GM23338 (cell line): ENCODE data around the gene SPPL2C. TPM values are rescaled to one million over a fixed set of nuclear protein-coding genes. Genes with fewer than 3 reads are reported as not detected.

Source experiments
- ATAC-seq: fragments of 200-7000 bp; cut with Tn5 transposase; 3 replicates; pipeline ENCODE4 v1.9.1; 2020
- DNase-seq: peaks from one replicate; pipeline ENCODE4 v3.0.0-alpha.2; 2015; ENCODE audit warnings: low spot score
- H2AFZ ChIP-seq: fragments of 200-600 bp; sonication (generic); 2 replicates; pipeline ENCODE4 v1.8.0; 2016; ENCODE audit warnings: antibody characterized with exemption, mild to moderate bottlenecking, moderate library complexity
- H3F3A ChIP-seq: fragments of 200-600 bp; sonication (generic); replicated peaks from 2 replicates; pipeline ENCODE4 v1.8.0; 2017; ENCODE audit warnings: antibody characterized with exemption, mixed run types, low read depth
- H3K27ac ChIP-seq: fragments of 200-600 bp; sonication (generic); 2 replicates; pipeline ENCODE4 v1.6.1; 2016; ENCODE audit warnings: low read depth
- H3K27me3 ChIP-seq: fragments of 200-600 bp; sonication (generic); 2 replicates; pipeline ENCODE4 v1.8.0; 2016; ENCODE audit warnings: mild to moderate bottlenecking, mixed run types, moderate library complexity; ENCODE audit not compliant: insufficient read depth
- H3K36me3 ChIP-seq: fragments of 200-600 bp; sonication (generic); 2 replicates; pipeline ENCODE4 v1.8.0; 2016; ENCODE audit warnings: mild to moderate bottlenecking; ENCODE audit not compliant: insufficient read depth
- H3K4me1 ChIP-seq: fragments of 200-600 bp; sonication (generic); 2 replicates; pipeline ENCODE4 v1.8.0; 2016; ENCODE audit warnings: mild to moderate bottlenecking, moderate library complexity; ENCODE audit not compliant: insufficient read depth
- H3K4me2 ChIP-seq: fragments of 200-600 bp; sonication (generic); 2 replicates; pipeline ENCODE4 v1.7.1; 2017; ENCODE audit warnings: mixed run types
- H3K4me3 ChIP-seq: fragments of 200-600 bp; sonication (generic); 2 replicates; pipeline ENCODE4 v1.6.1; 2016; ENCODE audit warnings: mixed run types
- H3K79me2 ChIP-seq: fragments of 200-600 bp; sonication (generic); replicated peaks from 2 replicates; pipeline ENCODE4 v1.8.0; 2017; ENCODE audit warnings: mild to moderate bottlenecking; ENCODE audit not compliant: insufficient read depth
- H3K9me2 ChIP-seq: fragments of 200-600 bp; sonication (generic); 2 replicates; pipeline ENCODE4 v1.8.0; 2017; ENCODE audit not compliant: insufficient read depth
- H4K20me1 ChIP-seq: fragments of 200-600 bp; sonication (generic); replicated peaks from 2 replicates; pipeline ENCODE4 v1.8.0; 2017; ENCODE audit warnings: mild to moderate bottlenecking; ENCODE audit not compliant: insufficient read depth
- H3K27ac Mint-ChIP-seq: 2 replicates; pipeline ENCODE4 v1.8.0; 2020; ENCODE audit warnings: inconsistent platforms, mild to moderate bottlenecking, moderate library complexity, mixed read lengths
- H3K27me3 Mint-ChIP-seq: 3 replicates; pipeline ENCODE4 v1.8.0; 2022; ENCODE audit warnings: low read depth, mild to moderate bottlenecking, moderate library complexity, mixed read lengths, inconsistent platforms; ENCODE audit not compliant: insufficient read depth, poor library complexity
- H3K36me3 Mint-ChIP-seq: 3 replicates; pipeline ENCODE4 v1.8.0; 2021; ENCODE audit warnings: low read depth, mild to moderate bottlenecking, inconsistent platforms, moderate library complexity, mixed read lengths
- H3K4me1 Mint-ChIP-seq: 3 replicates; pipeline ENCODE4 v1.8.0; 2020; ENCODE audit warnings: mild to moderate bottlenecking, inconsistent platforms, mixed read lengths
- H3K4me3 Mint-ChIP-seq: 3 replicates; pipeline ENCODE4 v1.8.0; 2021; ENCODE audit warnings: moderate library complexity, mild to moderate bottlenecking, inconsistent platforms, mixed read lengths
- H3K9me3 Mint-ChIP-seq: 3 replicates; pipeline ENCODE4 v1.8.0; 2020; ENCODE audit warnings: moderate library complexity, mild to moderate bottlenecking, inconsistent platforms, mixed read lengths
- CREB1 ChIP-seq: fragments of 250-450 bp; sonication (Bioruptor Pico); IDR thresholded peaks from 2 replicates; pipeline ENCODE4 v1.5.0; 2020; ENCODE audit warnings: low read depth, mild to moderate bottlenecking, moderate library complexity
- EZH2 ChIP-seq: fragments of 200-600 bp; sonication (generic); IDR thresholded peaks from one replicate; pipeline ENCODE4 v1.8.0; 2017; ENCODE audit warnings: antibody characterized with exemption, mild to moderate bottlenecking, low read depth; ENCODE audit not compliant: unreplicated experiment
- EZH2phosphoT487 ChIP-seq: fragments of 200-600 bp; sonication (generic); IDR thresholded peaks from one replicate; pipeline ENCODE4 v1.8.1; 2018; ENCODE audit warnings: antibody characterized with exemption; ENCODE audit not compliant: unreplicated experiment
- JUNB ChIP-seq: IDR thresholded peaks from one replicate; pipeline ENCODE4 v1.6.1; 2016; ENCODE audit warnings: antibody characterized with exemption; ENCODE audit not compliant: unreplicated experiment
- NANOG ChIP-seq: IDR thresholded peaks from 2 replicates; pipeline ENCODE4 v1.6.1; 2016; ENCODE audit warnings: antibody characterized with exemption, borderline replicate concordance
- POLR2AphosphoS5 ChIP-seq: IDR thresholded peaks from 2 replicates; pipeline ENCODE4 v1.6.1; 2016; ENCODE audit warnings: antibody characterized with exemption, low read depth
- STAT1 ChIP-seq: IDR thresholded peaks from one replicate; pipeline ENCODE4 v1.6.1; 2016; ENCODE audit warnings: antibody characterized with exemption; ENCODE audit not compliant: unreplicated experiment
- ZNF114 ChIP-seq: fragments of 250-450 bp; sonication (Bioruptor Pico); IDR thresholded peaks from 2 replicates; pipeline ENCODE4 v1.5.0; 2020; ENCODE audit warnings: mild to moderate bottlenecking, moderate library complexity
- ZNF331 ChIP-seq: fragments of 250-450 bp; sonication (Bioruptor Pico); IDR thresholded peaks from 2 replicates; pipeline ENCODE4 v1.5.0; 2020; ENCODE audit warnings: low read depth, mild to moderate bottlenecking, moderate library complexity
- polyA plus RNA-seq: library from polyadenylated mRNA; unstranded; fragments of >200 nt; fragmentation: Nextera tagmentation; extraction: Ambion mirVana; gene quantifications from 2 replicates; pipeline ENCODE4 v1.2.1, GENCODE V29; 2016
- total RNA-seq: library from RNA; depleted of rRNA; stranded (reverse); fragments of >200 nt; shearing (Covaris generic); gene quantifications from 2 replicates; pipeline ENCODE4 v1.2.3, GENCODE V29; 2014
- TF ChIP-seq, protein P1 (sequence below): IDR thresholded peaks from one replicate; pipeline ENCODE4 v1.6.1; 2018; ENCODE audit warnings: antibody characterized with exemption; ENCODE audit not compliant: unreplicated experiment
- TF ChIP-seq, protein P2 (sequence below), 2 experiments: fragments of 200-600 bp in 1 of 2; sonication (generic) in 1 of 2; conservative IDR thresholded peaks; 2 replicates each; pipeline versions ENCODE4 v1.5.1 to v1.6.1; 2016 to 2017; ENCODE audit warnings: antibody characterized with exemption in 2 of 2, low read depth in 2 of 2, mild to moderate bottlenecking in 2 of 2, moderate library complexity in 1 of 2
- TF ChIP-seq, protein P3 (sequence below): IDR thresholded peaks from 2 replicates; pipeline ENCODE4 v1.6.1; 2016; ENCODE audit warnings: antibody characterized with exemption
- TF ChIP-seq, protein P4 (sequence below): fragments of 250-450 bp; sonication (Bioruptor Pico); IDR thresholded peaks from 2 replicates; pipeline ENCODE4 v1.5.0; 2020; ENCODE audit warnings: mild to moderate bottlenecking, moderate library complexity

The SPPL2C gene
- total and polyA plus RNA-seq, 2 experiments from 2014 or later, result 0.14 TPM; not detected in 1

DNA sequence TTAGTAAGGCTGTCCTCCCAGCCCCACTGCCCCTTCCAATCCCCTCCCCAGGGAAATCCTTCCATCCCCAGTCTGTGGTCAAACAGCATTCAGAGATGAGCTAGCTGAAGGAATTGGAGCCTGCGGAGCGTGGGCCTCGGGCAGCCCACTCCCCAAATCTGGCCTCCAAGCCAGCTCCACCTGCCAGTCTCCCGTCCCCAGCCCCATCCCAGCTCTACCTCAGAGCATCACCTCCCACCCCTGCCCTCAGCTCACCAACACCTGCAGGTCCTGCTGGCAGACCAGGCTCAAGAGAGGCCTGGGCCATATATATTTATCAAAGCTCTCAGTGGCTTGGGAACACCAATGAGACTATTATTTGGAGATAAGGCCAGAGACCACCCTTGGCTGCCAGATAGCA lies 5.2 kb upstream of the SPPL2C start (continued):
- TF ChIP-seq, protein P1, sequence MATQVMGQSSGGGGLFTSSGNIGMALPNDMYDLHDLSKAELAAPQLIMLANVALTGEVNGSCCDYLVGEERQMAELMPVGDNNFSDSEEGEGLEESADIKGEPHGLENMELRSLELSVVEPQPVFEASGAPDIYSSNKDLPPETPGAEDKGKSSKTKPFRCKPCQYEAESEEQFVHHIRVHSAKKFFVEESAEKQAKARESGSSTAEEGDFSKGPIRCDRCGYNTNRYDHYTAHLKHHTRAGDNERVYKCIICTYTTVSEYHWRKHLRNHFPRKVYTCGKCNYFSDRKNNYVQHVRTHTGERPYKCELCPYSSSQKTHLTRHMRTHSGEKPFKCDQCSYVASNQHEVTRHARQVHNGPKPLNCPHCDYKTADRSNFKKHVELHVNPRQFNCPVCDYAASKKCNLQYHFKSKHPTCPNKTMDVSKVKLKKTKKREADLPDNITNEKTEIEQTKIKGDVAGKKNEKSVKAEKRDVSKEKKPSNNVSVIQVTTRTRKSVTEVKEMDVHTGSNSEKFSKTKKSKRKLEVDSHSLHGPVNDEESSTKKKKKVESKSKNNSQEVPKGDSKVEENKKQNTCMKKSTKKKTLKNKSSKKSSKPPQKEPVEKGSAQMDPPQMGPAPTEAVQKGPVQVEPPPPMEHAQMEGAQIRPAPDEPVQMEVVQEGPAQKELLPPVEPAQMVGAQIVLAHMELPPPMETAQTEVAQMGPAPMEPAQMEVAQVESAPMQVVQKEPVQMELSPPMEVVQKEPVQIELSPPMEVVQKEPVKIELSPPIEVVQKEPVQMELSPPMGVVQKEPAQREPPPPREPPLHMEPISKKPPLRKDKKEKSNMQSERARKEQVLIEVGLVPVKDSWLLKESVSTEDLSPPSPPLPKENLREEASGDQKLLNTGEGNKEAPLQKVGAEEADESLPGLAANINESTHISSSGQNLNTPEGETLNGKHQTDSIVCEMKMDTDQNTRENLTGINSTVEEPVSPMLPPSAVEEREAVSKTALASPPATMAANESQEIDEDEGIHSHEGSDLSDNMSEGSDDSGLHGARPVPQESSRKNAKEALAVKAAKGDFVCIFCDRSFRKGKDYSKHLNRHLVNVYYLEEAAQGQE, result no peak
- TF ChIP-seq STAT1 (no peak), JUNB (no peak)

DNA sequence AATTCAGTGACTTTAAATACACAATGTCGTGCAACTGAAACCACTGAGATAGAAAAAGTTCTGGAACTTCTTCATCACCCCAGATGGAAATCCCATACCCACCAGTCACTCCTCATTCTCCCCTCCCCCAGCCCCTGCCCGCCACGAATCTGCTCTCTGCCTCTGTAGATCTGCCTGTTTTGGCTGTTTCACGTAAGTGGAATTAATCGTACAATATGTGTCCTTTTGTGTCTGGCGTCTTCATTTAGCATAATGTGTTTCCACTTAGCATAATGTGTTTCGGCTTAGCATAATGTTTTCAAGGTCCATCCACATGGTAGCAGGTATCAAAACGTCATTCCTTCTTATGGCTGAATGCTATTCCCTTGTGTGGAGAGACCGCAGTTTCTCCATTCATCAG lies 3.5 kb upstream of the SPPL2C start:
- H3K4me1 ChIP-seq, result no peaks in the 10 kb centered on the region
- H3K27me3 Mint-ChIP-seq, result peaks cover 10% of the 10 kb centered on the region
- no peaks in the 10 kb centered on the region for H3K36me3 Mint-ChIP-seq
- H3K27ac Mint-ChIP-seq, result no peak overlapping the region
- no peak overlapping the region for H3K27ac ChIP-seq
- no peaks in the 10 kb centered on the region for H3K79me2 ChIP-seq
- H3K36me3 ChIP-seq, result no peaks in the 10 kb centered on the region
- no peak overlapping the region for H3K4me3 ChIP-seq
- DNase-seq, result no peak
- H2AFZ ChIP-seq, result no peak overlapping the region
- H3K27me3 ChIP-seq, result no peaks in the 10 kb centered on the region
- ATAC-seq, result no peak
- no peaks in the 10 kb centered on the region; the same call in 2 of the 3 replicates for H3K4me1 Mint-ChIP-seq
- no peaks in the 10 kb centered on the region for H3F3A ChIP-seq
- no peaks in the 10 kb centered on the region for H3K9me2 ChIP-seq
- no peaks in the 10 kb centered on the region for H4K20me1 ChIP-seq
- H3K9me3 Mint-ChIP-seq, result no peaks in the 10 kb centered on the region
- no peak overlapping the region for H3K4me2 ChIP-seq
- H3K4me3 Mint-ChIP-seq, result no peak overlapping the region
- TF ChIP-seq EZH2, result no peak
- no peak for TF ChIP-seq ZNF114 (CRISPR knock-in tag)
- TF ChIP-seq, protein P2, sequence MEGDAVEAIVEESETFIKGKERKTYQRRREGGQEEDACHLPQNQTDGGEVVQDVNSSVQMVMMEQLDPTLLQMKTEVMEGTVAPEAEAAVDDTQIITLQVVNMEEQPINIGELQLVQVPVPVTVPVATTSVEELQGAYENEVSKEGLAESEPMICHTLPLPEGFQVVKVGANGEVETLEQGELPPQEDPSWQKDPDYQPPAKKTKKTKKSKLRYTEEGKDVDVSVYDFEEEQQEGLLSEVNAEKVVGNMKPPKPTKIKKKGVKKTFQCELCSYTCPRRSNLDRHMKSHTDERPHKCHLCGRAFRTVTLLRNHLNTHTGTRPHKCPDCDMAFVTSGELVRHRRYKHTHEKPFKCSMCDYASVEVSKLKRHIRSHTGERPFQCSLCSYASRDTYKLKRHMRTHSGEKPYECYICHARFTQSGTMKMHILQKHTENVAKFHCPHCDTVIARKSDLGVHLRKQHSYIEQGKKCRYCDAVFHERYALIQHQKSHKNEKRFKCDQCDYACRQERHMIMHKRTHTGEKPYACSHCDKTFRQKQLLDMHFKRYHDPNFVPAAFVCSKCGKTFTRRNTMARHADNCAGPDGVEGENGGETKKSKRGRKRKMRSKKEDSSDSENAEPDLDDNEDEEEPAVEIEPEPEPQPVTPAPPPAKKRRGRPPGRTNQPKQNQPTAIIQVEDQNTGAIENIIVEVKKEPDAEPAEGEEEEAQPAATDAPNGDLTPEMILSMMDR (conservative IDR thresholded peaks at IDR 0.05; ENCODE audit: low read depth in 2 of 2), result no peak
- TF ChIP-seq POLR2AphosphoS5, result no peak
- TF ChIP-seq EZH2phosphoT487, result no peak
- no peak for TF ChIP-seq JUNB
- no peak for TF ChIP-seq ZNF331
- TF ChIP-seq, protein P3, sequence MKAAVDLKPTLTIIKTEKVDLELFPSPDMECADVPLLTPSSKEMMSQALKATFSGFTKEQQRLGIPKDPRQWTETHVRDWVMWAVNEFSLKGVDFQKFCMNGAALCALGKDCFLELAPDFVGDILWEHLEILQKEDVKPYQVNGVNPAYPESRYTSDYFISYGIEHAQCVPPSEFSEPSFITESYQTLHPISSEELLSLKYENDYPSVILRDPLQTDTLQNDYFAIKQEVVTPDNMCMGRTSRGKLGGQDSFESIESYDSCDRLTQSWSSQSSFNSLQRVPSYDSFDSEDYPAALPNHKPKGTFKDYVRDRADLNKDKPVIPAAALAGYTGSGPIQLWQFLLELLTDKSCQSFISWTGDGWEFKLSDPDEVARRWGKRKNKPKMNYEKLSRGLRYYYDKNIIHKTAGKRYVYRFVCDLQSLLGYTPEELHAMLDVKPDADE, result no peak
- no peak for TF ChIP-seq NANOG
- TF ChIP-seq STAT1, result no peak
- TF ChIP-seq, protein P4, sequence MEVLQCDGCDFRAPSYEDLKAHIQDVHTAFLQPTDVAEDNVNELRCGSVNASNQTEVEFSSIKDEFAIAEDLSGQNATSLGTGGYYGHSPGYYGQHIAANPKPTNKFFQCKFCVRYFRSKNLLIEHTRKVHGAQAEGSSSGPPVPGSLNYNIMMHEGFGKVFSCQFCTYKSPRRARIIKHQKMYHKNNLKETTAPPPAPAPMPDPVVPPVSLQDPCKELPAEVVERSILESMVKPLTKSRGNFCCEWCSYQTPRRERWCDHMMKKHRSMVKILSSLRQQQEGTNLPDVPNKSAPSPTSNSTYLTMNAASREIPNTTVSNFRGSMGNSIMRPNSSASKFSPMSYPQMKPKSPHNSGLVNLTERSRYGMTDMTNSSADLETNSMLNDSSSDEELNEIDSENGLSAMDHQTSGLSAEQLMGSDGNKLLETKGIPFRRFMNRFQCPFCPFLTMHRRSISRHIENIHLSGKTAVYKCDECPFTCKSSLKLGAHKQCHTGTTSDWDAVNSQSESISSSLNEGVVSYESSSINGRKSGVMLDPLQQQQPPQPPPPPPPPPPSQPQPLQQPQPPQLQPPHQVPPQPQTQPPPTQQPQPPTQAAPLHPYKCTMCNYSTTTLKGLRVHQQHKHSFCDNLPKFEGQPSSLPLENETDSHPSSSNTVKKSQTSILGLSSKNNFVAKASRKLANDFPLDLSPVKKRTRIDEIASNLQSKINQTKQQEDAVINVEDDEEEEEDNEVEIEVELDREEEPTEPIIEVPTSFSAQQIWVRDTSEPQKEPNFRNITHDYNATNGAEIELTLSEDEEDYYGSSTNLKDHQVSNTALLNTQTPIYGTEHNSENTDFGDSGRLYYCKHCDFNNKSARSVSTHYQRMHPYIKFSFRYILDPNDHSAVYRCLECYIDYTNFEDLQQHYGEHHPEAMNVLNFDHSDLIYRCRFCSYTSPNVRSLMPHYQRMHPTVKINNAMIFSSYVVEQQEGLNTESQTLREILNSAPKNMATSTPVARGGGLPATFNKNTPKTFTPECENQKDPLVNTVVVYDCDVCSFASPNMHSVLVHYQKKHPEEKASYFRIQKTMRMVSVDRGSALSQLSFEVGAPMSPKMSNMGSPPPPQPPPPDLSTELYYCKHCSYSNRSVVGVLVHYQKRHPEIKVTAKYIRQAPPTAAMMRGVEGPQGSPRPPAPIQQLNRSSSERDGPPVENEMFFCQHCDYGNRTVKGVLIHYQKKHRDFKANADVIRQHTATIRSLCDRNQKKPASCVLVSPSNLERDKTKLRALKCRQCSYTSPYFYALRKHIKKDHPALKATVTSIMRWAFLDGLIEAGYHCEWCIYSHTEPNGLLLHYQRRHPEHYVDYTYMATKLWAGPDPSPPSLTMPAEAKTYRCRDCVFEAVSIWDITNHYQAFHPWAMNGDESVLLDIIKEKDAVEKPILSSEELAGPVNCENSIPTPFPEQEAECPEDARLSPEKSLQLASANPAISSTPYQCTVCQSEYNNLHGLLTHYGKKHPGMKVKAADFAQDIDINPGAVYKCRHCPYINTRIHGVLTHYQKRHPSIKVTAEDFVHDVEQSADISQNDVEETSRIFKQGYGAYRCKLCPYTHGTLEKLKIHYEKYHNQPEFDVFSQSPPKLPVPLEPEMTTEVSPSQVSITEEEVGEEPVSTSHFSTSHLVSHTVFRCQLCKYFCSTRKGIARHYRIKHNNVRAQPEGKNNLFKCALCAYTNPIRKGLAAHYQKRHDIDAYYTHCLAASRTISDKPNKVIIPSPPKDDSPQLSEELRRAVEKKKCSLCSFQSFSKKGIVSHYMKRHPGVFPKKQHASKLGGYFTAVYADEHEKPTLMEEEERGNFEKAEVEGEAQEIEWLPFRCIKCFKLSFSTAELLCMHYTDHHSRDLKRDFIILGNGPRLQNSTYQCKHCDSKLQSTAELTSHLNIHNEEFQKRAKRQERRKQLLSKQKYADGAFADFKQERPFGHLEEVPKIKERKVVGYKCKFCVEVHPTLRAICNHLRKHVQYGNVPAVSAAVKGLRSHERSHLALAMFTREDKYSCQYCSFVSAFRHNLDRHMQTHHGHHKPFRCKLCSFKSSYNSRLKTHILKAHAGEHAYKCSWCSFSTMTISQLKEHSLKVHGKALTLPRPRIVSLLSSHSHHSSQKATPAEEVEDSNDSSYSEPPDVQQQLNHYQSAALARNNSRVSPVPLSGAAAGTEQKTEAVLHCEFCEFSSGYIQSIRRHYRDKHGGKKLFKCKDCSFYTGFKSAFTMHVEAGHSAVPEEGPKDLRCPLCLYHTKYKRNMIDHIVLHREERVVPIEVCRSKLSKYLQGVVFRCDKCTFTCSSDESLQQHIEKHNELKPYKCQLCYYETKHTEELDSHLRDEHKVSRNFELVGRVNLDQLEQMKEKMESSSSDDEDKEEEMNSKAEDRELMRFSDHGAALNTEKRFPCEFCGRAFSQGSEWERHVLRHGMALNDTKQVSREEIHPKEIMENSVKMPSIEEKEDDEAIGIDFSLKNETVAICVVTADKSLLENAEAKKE (CRISPR knock-in tag), result no peak
- TF ChIP-seq CREB1 (CRISPR knock-in tag), result no peak
